SK-N-SH (cell line): ENCODE measurements around the gene SOBP. TPM values are rescaled to one million over a fixed set of nuclear protein-coding genes. Genes with fewer than 3 reads are reported as not detected.
A peak's percentile ranks its signal among the peaks of the same experiment; 100 is the strongest.

Source experiments
- CTCF ChIA-PET: fragments of 300-600, 350-600 bp; formaldehyde crosslinking; extraction: SDS; loops from one replicate; lab custom pipeline; 2021; lab: Yijun Ruan, JAX
- POLR2A ChIA-PET: fragments of 350-600 bp; sonication (Branson Sonifier 250); formaldehyde crosslinking; extraction: SDS; loops from one replicate; lab custom pipeline; 2020; ENCODE audit warnings: antibody characterized with exemption, inconsistent platforms; lab: Yijun Ruan, JAX
- DNase-seq: peaks from one replicate; pipeline ENCODE4 v3.0.0; 2012
- H2AFZ ChIP-seq: fragments of 200-600 bp; sonication (generic); 2 replicates; pipeline ENCODE4 v1.8.1; 2016; ENCODE audit warnings: antibody characterized with exemption, mild to moderate bottlenecking, low read depth
- H3F3A ChIP-seq: fragments of 200-600 bp; sonication (generic); replicated peaks from 2 replicates; pipeline ENCODE3; 2016; ENCODE audit warnings: antibody characterized with exemption, mild to moderate bottlenecking; ENCODE audit not compliant: insufficient read depth
- H3K27ac ChIP-seq, 2 experiments: fragments of 200-500 bp in 1 of 2; fragments of 200-600 bp in 1 of 2; sonication (Bioruptor generic) in 1 of 2; sonication (generic), shearing (Covaris generic) in 1 of 2; 2 replicates each; pipeline versions ENCODE4 v1.5.1 to v1.6.1; 2014 to 2016; ENCODE audit warnings: low read depth in 2 of 2, inconsistent platforms in 1 of 2, low read length in 1 of 2, mild to moderate bottlenecking in 1 of 2, mixed read lengths in 1 of 2
- H3K27me3 ChIP-seq: fragments of 200-600 bp; sonication (generic), shearing (Covaris generic); 2 replicates; pipeline ENCODE4 v1.6.1; 2016; ENCODE audit warnings: mixed run types; ENCODE audit not compliant: insufficient read depth
- H3K36me3 ChIP-seq, 2 experiments: fragments of 200-500 bp in 1 of 2; fragments of 200-600 bp in 1 of 2; sonication (Bioruptor generic) in 1 of 2; sonication (generic) in 1 of 2; replicated peaks in 1 of 2; 2 replicates each; pipeline versions ENCODE3 to v1.5.1; 2014 to 2016; ENCODE audit warnings: low read length in 1 of 2, mild to moderate bottlenecking in 1 of 2; ENCODE audit not compliant: insufficient read depth in 2 of 2, control insufficient read depth in 1 of 2
- H3K4me1 ChIP-seq, 2 experiments: fragments of 200-500 bp in 1 of 2; fragments of 200-600 bp in 1 of 2; sonication (Bioruptor generic) in 1 of 2; sonication (generic), shearing (Covaris generic) in 1 of 2; 2 replicates each; pipeline versions ENCODE4 v1.5.1 to v1.6.1; 2014 to 2016; ENCODE audit warnings: low read depth in 1 of 2, low read length in 1 of 2, mixed run types in 1 of 2; ENCODE audit not compliant: insufficient read depth in 2 of 2, control insufficient read depth in 1 of 2
- H3K4me2 ChIP-seq: fragments of 200-600 bp; sonication (generic), shearing (Covaris generic); 2 replicates; pipeline ENCODE4 v1.6.1; 2017; ENCODE audit warnings: mixed run types
- H3K4me3 ChIP-seq, 2 experiments: fragments of 200-500 bp in 1 of 2; fragments of 200-600 bp in 1 of 2; sonication (Bioruptor generic) in 1 of 2; sonication (generic), shearing (Covaris generic) in 1 of 2; 2 replicates each; pipeline versions ENCODE4 v1.5.1 to v1.8.1; 2014 to 2016; ENCODE audit warnings: low read depth in 2 of 2, inconsistent platforms in 1 of 2, low read length in 1 of 2, mild to moderate bottlenecking in 1 of 2, mixed read lengths in 1 of 2, moderate library complexity in 1 of 2
- H3K79me2 ChIP-seq: fragments of 200-600 bp; sonication (generic); 2 replicates; pipeline ENCODE4 v1.8.1; 2017; ENCODE audit warnings: mild to moderate bottlenecking; ENCODE audit not compliant: insufficient read depth
- H3K9ac ChIP-seq: fragments of 200-600 bp; sonication (generic); 2 replicates; pipeline ENCODE4 v1.6.1; 2017; ENCODE audit warnings: mixed run types
- H3K9me2 ChIP-seq: fragments of 200-600 bp; sonication (generic); 2 replicates; pipeline ENCODE4 v1.6.1; 2017; ENCODE audit warnings: mixed run types
- H3K9me3 ChIP-seq: fragments of 200-600 bp; sonication (generic); 2 replicates; pipeline ENCODE4 v1.6.1; 2017; ENCODE audit warnings: mixed run types, mild to moderate bottlenecking, moderate library complexity
- H4K20me1 ChIP-seq: fragments of 200-600 bp; sonication (generic); 2 replicates; pipeline ENCODE4 v1.6.1; 2017; ENCODE audit warnings: mild to moderate bottlenecking, mixed run types; ENCODE audit not compliant: insufficient read depth
- CHD2 ChIP-seq: fragments of 150-350 bp; IDR thresholded peaks from 2 replicates; pipeline ENCODE4 v1.6.1; 2018; ENCODE audit warnings: low read length; ENCODE audit not compliant: partially characterized antibody
- EZH2phosphoT487 ChIP-seq: fragments of 200-600 bp; sonication (generic); IDR thresholded peaks from 2 replicates; pipeline ENCODE4 v1.6.1; 2017; ENCODE audit warnings: low read depth, mixed run types, mild to moderate bottlenecking, antibody characterized with exemption, moderate library complexity, borderline replicate concordance
- JUND ChIP-seq: IDR thresholded peaks from 2 replicates; pipeline ENCODE4 v1.4.0; 2012
- NFIC ChIP-seq: IDR thresholded peaks from 2 replicates; pipeline ENCODE4 v1.4.0; 2012; ENCODE audit warnings: borderline replicate concordance
- RFX5 ChIP-seq: IDR thresholded peaks from 2 replicates; pipeline ENCODE4 v1.6.1; 2012; ENCODE audit warnings: mild to moderate bottlenecking, improper control_type of control experiment, low read length
- RXRA ChIP-seq: IDR thresholded peaks from 2 replicates; pipeline ENCODE4 v1.4.0; 2012; ENCODE audit warnings: low read depth, mild to moderate bottlenecking, borderline replicate concordance
- TCF12 ChIP-seq: IDR thresholded peaks from 2 replicates; pipeline ENCODE4 v1.4.0; 2012
- WGBS: methylation state at CpG from one replicate; pipeline ENCODE4 v1.1.6; 2017; ENCODE audit warnings: low lambda C conversion rate; 5-methylcytosine and 5-hydroxymethylcytosine counted together
- polyA plus RNA-seq, 3 experiments: library from polyadenylated mRNA; depleted of rRNA; stranded (reverse); fragments of >200 nt; gene quantifications; 2 replicates each; pipeline ENCODE4 v1.2.3, GENCODE V29; 2012
- TF ChIP-seq, protein P1 (sequence below): IDR thresholded peaks from 2 replicates; pipeline ENCODE4 v1.6.1; 2012; ENCODE audit warnings: mild to moderate bottlenecking, low read depth, low read length, moderate library complexity
- TF ChIP-seq, protein P2 (sequence below): fragments of 150-350 bp; IDR thresholded peaks from 2 replicates; pipeline ENCODE4 v1.6.1; 2017; ENCODE audit warnings: antibody characterized with exemption, low read length, low read depth, borderline replicate concordance

The SOBP gene
- polyA plus RNA-seq, 1 of the 3 experiments (the other 2 are of a cell fraction): 0.61 TPM

DNA sequence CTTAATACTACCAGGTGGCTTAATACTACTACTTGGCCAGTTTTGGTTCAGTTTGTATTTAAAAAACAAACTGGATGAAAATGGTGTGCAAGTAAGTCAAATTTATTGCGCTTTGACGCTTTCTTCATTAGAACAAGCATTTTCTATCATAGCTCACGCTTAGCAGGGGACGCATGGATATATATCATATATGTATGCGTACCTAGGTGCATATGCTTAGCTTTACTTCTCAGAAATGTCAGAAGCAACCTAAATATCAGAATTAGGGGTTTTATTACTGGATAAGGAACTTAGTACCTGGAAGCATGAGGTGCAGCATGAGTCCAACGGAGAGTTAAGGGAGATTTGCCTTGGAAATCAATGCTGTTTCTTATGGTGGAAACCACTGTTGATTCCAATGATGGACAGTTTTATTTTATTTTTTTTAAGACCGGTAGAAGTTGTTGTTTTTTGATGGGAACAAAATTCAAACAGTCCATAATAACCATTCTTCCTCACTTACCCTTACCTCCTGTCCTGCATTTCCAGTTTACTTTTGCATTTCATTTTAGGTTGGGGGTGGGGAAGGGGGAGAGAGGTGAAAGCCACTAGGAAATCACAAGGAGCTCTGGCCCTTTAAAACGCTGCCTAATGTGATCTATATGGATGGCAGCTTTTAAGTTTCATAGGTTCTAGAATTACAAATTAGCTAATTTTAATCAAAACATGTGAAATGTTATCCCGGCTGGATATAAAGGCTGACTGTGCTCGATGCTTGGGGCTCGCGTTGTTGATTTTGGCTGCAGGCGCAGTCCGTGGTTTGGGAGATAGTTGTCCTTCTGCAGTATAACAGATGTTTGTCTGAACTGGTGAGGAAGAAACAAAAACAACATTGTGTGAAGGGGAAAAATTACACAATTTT lies 2.1 kb downstream of the SOBP start:
- no peak for DNase-seq
- peaks cover 4% of the 10 kb centered on the region; the same call in 1 of the 2 replicates for H4K20me1 ChIP-seq
- peaks cover 17% of the 10 kb centered on the region for H3F3A ChIP-seq
- H3K79me2 ChIP-seq: no peaks in the 10 kb centered on the region
- TF ChIP-seq NFIC (peak; percentile 76), TCF12 (peak; percentile 64), RFX5 (no peak), CHD2 (peak; percentile 42), RXRA (no peak), EZH2phosphoT487 (no peak), JUND (no peak)
- TF ChIP-seq, protein P1, sequence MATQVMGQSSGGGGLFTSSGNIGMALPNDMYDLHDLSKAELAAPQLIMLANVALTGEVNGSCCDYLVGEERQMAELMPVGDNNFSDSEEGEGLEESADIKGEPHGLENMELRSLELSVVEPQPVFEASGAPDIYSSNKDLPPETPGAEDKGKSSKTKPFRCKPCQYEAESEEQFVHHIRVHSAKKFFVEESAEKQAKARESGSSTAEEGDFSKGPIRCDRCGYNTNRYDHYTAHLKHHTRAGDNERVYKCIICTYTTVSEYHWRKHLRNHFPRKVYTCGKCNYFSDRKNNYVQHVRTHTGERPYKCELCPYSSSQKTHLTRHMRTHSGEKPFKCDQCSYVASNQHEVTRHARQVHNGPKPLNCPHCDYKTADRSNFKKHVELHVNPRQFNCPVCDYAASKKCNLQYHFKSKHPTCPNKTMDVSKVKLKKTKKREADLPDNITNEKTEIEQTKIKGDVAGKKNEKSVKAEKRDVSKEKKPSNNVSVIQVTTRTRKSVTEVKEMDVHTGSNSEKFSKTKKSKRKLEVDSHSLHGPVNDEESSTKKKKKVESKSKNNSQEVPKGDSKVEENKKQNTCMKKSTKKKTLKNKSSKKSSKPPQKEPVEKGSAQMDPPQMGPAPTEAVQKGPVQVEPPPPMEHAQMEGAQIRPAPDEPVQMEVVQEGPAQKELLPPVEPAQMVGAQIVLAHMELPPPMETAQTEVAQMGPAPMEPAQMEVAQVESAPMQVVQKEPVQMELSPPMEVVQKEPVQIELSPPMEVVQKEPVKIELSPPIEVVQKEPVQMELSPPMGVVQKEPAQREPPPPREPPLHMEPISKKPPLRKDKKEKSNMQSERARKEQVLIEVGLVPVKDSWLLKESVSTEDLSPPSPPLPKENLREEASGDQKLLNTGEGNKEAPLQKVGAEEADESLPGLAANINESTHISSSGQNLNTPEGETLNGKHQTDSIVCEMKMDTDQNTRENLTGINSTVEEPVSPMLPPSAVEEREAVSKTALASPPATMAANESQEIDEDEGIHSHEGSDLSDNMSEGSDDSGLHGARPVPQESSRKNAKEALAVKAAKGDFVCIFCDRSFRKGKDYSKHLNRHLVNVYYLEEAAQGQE: no peak
- TF ChIP-seq, protein P2, sequence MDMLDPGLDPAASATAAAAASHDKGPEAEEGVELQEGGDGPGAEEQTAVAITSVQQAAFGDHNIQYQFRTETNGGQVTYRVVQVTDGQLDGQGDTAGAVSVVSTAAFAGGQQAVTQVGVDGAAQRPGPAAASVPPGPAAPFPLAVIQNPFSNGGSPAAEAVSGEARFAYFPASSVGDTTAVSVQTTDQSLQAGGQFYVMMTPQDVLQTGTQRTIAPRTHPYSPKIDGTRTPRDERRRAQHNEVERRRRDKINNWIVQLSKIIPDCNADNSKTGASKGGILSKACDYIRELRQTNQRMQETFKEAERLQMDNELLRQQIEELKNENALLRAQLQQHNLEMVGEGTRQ: no peak
- H3K36me3 ChIP-seq: no peaks in the 10 kb centered on the region
- H3K9ac ChIP-seq: no peak overlapping the region
- no peak overlapping the region for H2AFZ ChIP-seq
- POLR2A ChIA-PET: interaction anchor here (0.8 to 1.5 kb wide), 6 partner anchors 49 to 166 kb away, joined by 3 to 6 read pairs (median 3); no protein-coding TSS in a partner anchor
- WGBS: 47% methylated on average over 14 of the region's 14 CpGs
- peaks cover 13 to 38% of the 10 kb centered on the region in 2 experiments for H3K4me1 ChIP-seq
- H3K4me3 ChIP-seq: peak overlapping the region; percentile 59 to 77; a peak in 3 of 4 replicates
- peak overlapping the region; percentile 82 for H3K4me2 ChIP-seq
- CTCF ChIA-PET: interaction anchor here (0.6 to 8.3 kb wide), 13 partner anchors 33 to 217 kb away, joined by 3 to 35 read pairs (median 6); partner anchors contain the start of gene PDSS2
- H3K9me3 ChIP-seq: no peaks in the 10 kb centered on the region
- H3K9me2 ChIP-seq: no peaks in the 10 kb centered on the region
- H3K27ac ChIP-seq: peak overlapping the region in 1 of 2 experiments; percentile 71; a peak in 2 of 4 replicates
- H3K27me3 ChIP-seq: no peaks in the 10 kb centered on the region
